GM12801 (cell line): ENCODE measurements around the gene NME1.

Experiments
- CTCF ChIP-seq: IDR thresholded peaks from one replicate; pipeline ENCODE4 v1.5.1; 2011; ENCODE audit warnings: control low read depth; ENCODE audit not compliant: insufficient read length; ENCODE audit errors: extremely low read depth

NME1 gene

GRCh38 chr17:51120739-51121619 lies 32.4 kb upstream of the NME1 start, which contains the start of gene SPAG9:
TSS of gene SPAG9 (minus strand) at chr17:51120868. CDS start at chr17:51120656, 212 bp downstream.
- no peak for TF ChIP-seq CTCF

GRCh38 chr17:51121620-51122472 lies 31.5 kb upstream of the NME1 start:
- TF ChIP-seq CTCF: no peak

GRCh38 chr17:51124640-51125503 lies 28.5 kb upstream of the NME1 start:
- no peak for TF ChIP-seq CTCF

GRCh38 chr17:51128076-51128475 lies 25.3 kb upstream of the NME1 start:
- TF ChIP-seq CTCF: no peak

GRCh38 chr17:51132964-51133319 lies 20.4 kb upstream of the NME1 start:
- no peak for TF ChIP-seq CTCF

GRCh38 chr17:51133365-51133764 lies 20.0 kb upstream of the NME1 start:
- TF ChIP-seq CTCF: no peak

- TF ChIP-seq CTCF: no peak
These were observed 17.4 kb upstream of the NME1 start for GRCh38 chr17:51135956-51136355.
